Endodermal cell (in vitro differentiated cells): ENCODE data around the gene CNST. TPM values are rescaled to one million over a fixed set of nuclear protein-coding genes. Genes with fewer than 3 reads are reported as not detected.
A peak's percentile ranks its signal among the peaks of the same experiment; 100 is the strongest.
"Not testable (repeated sequence)": the region's sequence is repeated elsewhere in the genome, so short reads cannot be mapped to it uniquely, and the experiment has no call there.

ENCODE experiments used
- DNase-seq: peaks from one replicate; pipeline ENCODE4 v3.0.0-alpha.2; 2017
- H3K27ac ChIP-seq: 2 replicates; pipeline ENCODE4 v1.5.1; 2013; ENCODE audit warnings: mild to moderate bottlenecking, low read depth, low read length, moderate library complexity
- H3K27me3 ChIP-seq: 2 replicates; pipeline ENCODE4 v1.6.1; 2013; ENCODE audit warnings: mild to moderate bottlenecking, low read length, moderate library complexity; ENCODE audit not compliant: insufficient read depth, control insufficient read depth, poor library complexity, severe bottlenecking
- H3K36me3 ChIP-seq: 2 replicates; pipeline ENCODE4 v1.7.0; 2013; ENCODE audit warnings: mild to moderate bottlenecking, low read length, moderate library complexity; ENCODE audit not compliant: control insufficient read depth, insufficient read depth
- H3K4me1 ChIP-seq: one replicate; pipeline ENCODE4 v1.7.0; 2013; ENCODE audit warnings: low read length; ENCODE audit not compliant: control insufficient read depth, insufficient read depth
- H3K4me3 ChIP-seq: 2 replicates; pipeline ENCODE4 v1.5.1; 2013; ENCODE audit warnings: mild to moderate bottlenecking, low read length, moderate library complexity
- H3K9ac ChIP-seq: 2 replicates; pipeline ENCODE4 v1.6.1; 2013; ENCODE audit warnings: mild to moderate bottlenecking, low read length, moderate library complexity; ENCODE audit not compliant: poor library complexity, severe bottlenecking; ENCODE audit errors: extremely low read depth
- H3K9me3 ChIP-seq: 2 replicates; pipeline ENCODE4 v1.6.1; 2013; ENCODE audit warnings: mild to moderate bottlenecking, low read length, moderate library complexity; ENCODE audit not compliant: control insufficient read depth
- H3K27ac Mint-ChIP-seq: 2 replicates; pipeline ENCODE4 v1.8.0; 2020; ENCODE audit warnings: mixed read lengths
- H3K27me3 Mint-ChIP-seq: 2 replicates; pipeline ENCODE4 v1.8.0; 2021; ENCODE audit warnings: mild to moderate bottlenecking, mixed read lengths; ENCODE audit not compliant: insufficient read depth
- H3K36me3 Mint-ChIP-seq: 2 replicates; pipeline ENCODE4 v1.8.0; 2020; ENCODE audit warnings: low read depth, mixed read lengths
- H3K4me1 Mint-ChIP-seq: 2 replicates; pipeline ENCODE4 v1.8.0; 2020; ENCODE audit warnings: mixed read lengths
- H3K4me3 Mint-ChIP-seq: 2 replicates; pipeline ENCODE4 v1.8.0; 2020; ENCODE audit warnings: mild to moderate bottlenecking, moderate library complexity, mixed read lengths
- H3K9me3 Mint-ChIP-seq: 2 replicates; pipeline ENCODE4 v1.8.0; 2020; ENCODE audit warnings: mild to moderate bottlenecking, mixed read lengths
- CTCF ChIP-seq: fragments of 200-600 bp; sonication (generic); conservative IDR thresholded peaks from 2 replicates; pipeline ENCODE4 v1.5.0; 2021; ENCODE audit warnings: antibody characterized with exemption, mild to moderate bottlenecking
- WGBS, 2 experiments: methylation state at CpG; one replicate each; pipeline versions ENCODE4 v1.1.5 to v1.1.7; 2013; ENCODE audit warnings: missing lambda C conversion rate in 2 of 2, mixed read lengths in 1 of 2; ENCODE audit not compliant: insufficient coverage in 1 of 2, insufficient read length in 1 of 2; 5-methylcytosine and 5-hydroxymethylcytosine counted together
- total RNA-seq, 2 donors: library from RNA; stranded (reverse); fragmentation: NEBNext Ultra II Directional in 1 of 2; extraction: Animal tissue kit (Norgen Biotek cat#: 25700) in 1 of 2; gene quantifications; 2 replicates in 1 of 2; 3 replicates in 1 of 2; pipeline ENCODE4 v1.2.1, GENCODE V29; 2021

CNST gene
- total RNA-seq, 2 donors from 2014 or later, result 14.7 to 20.3 TPM

GRCh38 chr1:246629976-246630375 is 63.7 kb downstream of the CNST start:
- Histone ChIP-seq H3K4me1 (no peaks in the 10 kb centered on the region), H3K9me3 (no peaks in the 10 kb centered on the region), H3K27ac (no peak overlapping the region), H3K27me3 (no peaks in the 10 kb centered on the region), H3K4me3 (no peak overlapping the region), H3K9ac (no peak overlapping the region), H3K36me3 (peaks cover 8% of the 10 kb centered on the region)
- WGBS, 2 experiments, result 93 to 95% methylated on average over 4 to 5 of the region's 5 CpGs
- no peaks in the 10 kb centered on the region for H3K9me3 Mint-ChIP-seq
- H3K4me3 Mint-ChIP-seq, result no peak overlapping the region
- H3K27me3 Mint-ChIP-seq, result no peaks in the 10 kb centered on the region
- H3K36me3 Mint-ChIP-seq, result peaks cover 28% of the 10 kb centered on the region
- no peak for DNase-seq
- no peak overlapping the region for H3K27ac Mint-ChIP-seq
- H3K4me1 Mint-ChIP-seq, result no peaks in the 10 kb centered on the region
- TF ChIP-seq CTCF, result no peak

- 89 to 97% methylated on average over 1 of the region's 1 CpG for WGBS, 2 experiments
- H3K36me3 ChIP-seq, result peaks cover 8% of the 10 kb centered on the region
- Mint-ChIP-seq H3K9me3 (no peaks in the 10 kb centered on the region), H3K27ac (no peak overlapping the region), H3K4me3 (no peak overlapping the region), H3K4me1 (no peaks in the 10 kb centered on the region), H3K27me3 (no peaks in the 10 kb centered on the region), H3K36me3 (peaks cover 30% of the 10 kb centered on the region)
- H3K27me3 ChIP-seq, result no peaks in the 10 kb centered on the region
- DNase-seq, result no peak
- H3K27ac ChIP-seq, result no peak overlapping the region
- no peak overlapping the region for H3K4me3 ChIP-seq
- TF ChIP-seq CTCF, result no peak
- H3K9ac ChIP-seq, result no peak overlapping the region
- H3K9me3 ChIP-seq, result no peaks in the 10 kb centered on the region
- H3K4me1 ChIP-seq, result no peaks in the 10 kb centered on the region
Measured at GRCh38 chr1:246631426-246631825, 65.2 kb downstream of the CNST start.

- Mint-ChIP-seq H3K4me1 (no peaks in the 10 kb centered on the region), H3K27me3 (no peaks in the 10 kb centered on the region), H3K9me3 (no peaks in the 10 kb centered on the region), H3K27ac (peak overlapping the region; percentile 28), H3K4me3 (no peak overlapping the region), H3K36me3 (peaks cover 22% of the 10 kb centered on the region)
- Histone ChIP-seq H3K9me3 (no peaks in the 10 kb centered on the region), H3K36me3 (peaks cover 13% of the 10 kb centered on the region), H3K4me1 (no peaks in the 10 kb centered on the region), H3K4me3 (no peak overlapping the region), H3K27me3 (no peaks in the 10 kb centered on the region), H3K27ac (no peak overlapping the region), H3K9ac (no peak overlapping the region)
- TF ChIP-seq CTCF, result no peak
- 92 to 96% methylated on average over 11 to 13 of the region's 13 CpGs for WGBS, 2 experiments
- DNase-seq, result no peak
Measured at GRCh38 chr1:246632281-246633168, 66.3 kb downstream of the CNST start.

- H3K4me3 ChIP-seq, H3K9me3 Mint-ChIP-seq, H3K27me3 Mint-ChIP-seq, H3K9ac ChIP-seq, H3K4me3 Mint-ChIP-seq, DNase-seq, H3K27ac ChIP-seq, H3K27me3 ChIP-seq, H3K4me1 ChIP-seq, H3K4me1 Mint-ChIP-seq, H3K9me3 ChIP-seq, H3K27ac Mint-ChIP-seq: not testable (repeated sequence)
- peaks cover 18% of the 10 kb centered on the region for H3K36me3 Mint-ChIP-seq
- WGBS, 2 experiments, result 90 to 98% methylated on average over 2 to 17 of the region's 26 CpGs
- peaks cover 16% of the 10 kb centered on the region for H3K36me3 ChIP-seq
Measured at GRCh38 chr1:246634659-246635058, 68.4 kb downstream of the CNST start.
